Right atrium auricular region (tissue), 2 donors: ENCODE data around the gene MAP2K5. TPM values are rescaled to one million over a fixed set of nuclear protein-coding genes. Genes with fewer than 3 reads are reported as not detected.

ENCODE experiments used
- DNase-seq: peaks from one replicate; pipeline ENCODE4 v3.0.0-alpha.2; 2019; ENCODE audit warnings: low spot score
- H3K27ac ChIP-seq, 2 donors: fragments of 200-600 bp; sonication (generic); 1 replicate in 1 of 2; 2 replicates in 1 of 2; pipeline ENCODE4 v1.5.1; 2016 to 2019
- H3K27me3 ChIP-seq, 2 donors: fragments of 200-600 bp; sonication (generic); one replicate each; pipeline versions ENCODE4 v1.5.1 to v1.6.0; 2017 to 2019
- H3K36me3 ChIP-seq: fragments of 200-600 bp; sonication (generic); one replicate; pipeline ENCODE4 v1.5.1; 2016
- H3K4me1 ChIP-seq, 2 donors: fragments of 200-600 bp; sonication (generic); one replicate each; pipeline versions ENCODE4 v1.5.1 to v1.6.0; 2017 to 2019
- H3K4me3 ChIP-seq, 2 donors: fragments of 200-600 bp; sonication (generic); 1 replicate in 1 of 2; 2 replicates in 1 of 2; pipeline ENCODE4 v1.5.1; 2017 to 2019; ENCODE audit warnings: mild to moderate bottlenecking in 1 of 2, moderate library complexity in 1 of 2
- H3K9me3 ChIP-seq, 2 donors: fragments of 200-600 bp; sonication (generic); one replicate each; pipeline ENCODE4 v1.5.1; 2019
- CTCF ChIP-seq, 2 donors: fragments of 200-600 bp; sonication (generic); IDR thresholded peaks; one replicate each; pipeline ENCODE4 v1.5.1; 2019; ENCODE audit warnings: antibody characterized with exemption in 2 of 2
- total RNA-seq, 2 donors: library from RNA; depleted of rRNA; stranded (reverse); fragments of >200 nt; gene quantifications; one replicate each; pipeline ENCODE4 v1.1.0, GENCODE V29; 2016

Gene MAP2K5
- total RNA-seq, 2 donors from 2014 or later: 5.8 to 6.7 TPM

- no peak for DNase-seq
- TF ChIP-seq CTCF (IDR thresholded peaks at IDR 0.05): no peak
These were observed 266.3 kb downstream of the MAP2K5 start for GRCh38 chr15:67808821-67809220.

GRCh38 chr15:67809441-67809840 lies 266.9 kb downstream of the MAP2K5 start:
- Histone ChIP-seq H3K36me3 (no peaks in the 10 kb centered on the region), H3K27me3 (no peaks in the 10 kb centered on the region), H3K4me3 (no peak overlapping the region), H3K9me3 (no peaks in the 10 kb centered on the region), H3K4me1 (peaks cover 0 to under 1% of the 10 kb centered on the region in 2 donors), H3K27ac (no peak overlapping the region)
- no peak for TF ChIP-seq CTCF (IDR thresholded peaks at IDR 0.05)
- no peak for DNase-seq

More at GRCh38 chr15:67808821-67809220, 266.3 kb downstream of the MAP2K5 start:
- no peaks in the 10 kb centered on the region for H3K27me3 ChIP-seq
- peaks cover 0 to 4% of the 10 kb centered on the region in 2 donors for H3K4me1 ChIP-seq
- no peak overlapping the region for H3K4me3 ChIP-seq
- H3K36me3 ChIP-seq: no peaks in the 10 kb centered on the region
- H3K9me3 ChIP-seq: no peaks in the 10 kb centered on the region
- no peak overlapping the region for H3K27ac ChIP-seq

GRCh38 chr15:67809866-67810265 lies 267.4 kb downstream of the MAP2K5 start:
- no peaks in the 10 kb centered on the region for H3K9me3 ChIP-seq
- no peak for TF ChIP-seq CTCF (IDR thresholded peaks at IDR 0.05)
- H3K27me3 ChIP-seq: no peaks in the 10 kb centered on the region
- H3K27ac ChIP-seq: no peak overlapping the region
- no peaks in the 10 kb centered on the region for H3K4me1 ChIP-seq
- DNase-seq: no peak
- no peaks in the 10 kb centered on the region for H3K36me3 ChIP-seq
- no peak overlapping the region for H3K4me3 ChIP-seq

GRCh38 chr15:67812241-67812644 lies 269.7 kb downstream of the MAP2K5 start:
- H3K4me1 ChIP-seq: no peaks in the 10 kb centered on the region

GRCh38 chr15:67813104-67813634 lies 270.7 kb downstream of the MAP2K5 start:
- no peak for DNase-seq
- H3K4me3 ChIP-seq: no peak overlapping the region
- H3K27ac ChIP-seq: no peak overlapping the region
- H3K27me3 ChIP-seq: no peaks in the 10 kb centered on the region
- no peaks in the 10 kb centered on the region for H3K4me1 ChIP-seq
- no peak for TF ChIP-seq CTCF (IDR thresholded peaks at IDR 0.05)
- peaks cover 0 to 16% of the 10 kb centered on the region in 2 donors for H3K9me3 ChIP-seq
- H3K36me3 ChIP-seq: no peaks in the 10 kb centered on the region

More at GRCh38 chr15:67812241-67812644, 269.7 kb downstream of the MAP2K5 start:
- no peak for TF ChIP-seq CTCF (IDR thresholded peaks at IDR 0.05)
- Histone ChIP-seq H3K27me3 (no peaks in the 10 kb centered on the region), H3K36me3 (no peaks in the 10 kb centered on the region), H3K9me3 (peaks cover 0 to 16% of the 10 kb centered on the region in 2 donors), H3K4me3 (no peak overlapping the region), H3K27ac (no peak overlapping the region)
- DNase-seq: no peak

- Histone ChIP-seq H3K4me3 (no peak overlapping the region), H3K9me3 (peaks cover 0 to 16% of the 10 kb centered on the region in 2 donors), H3K36me3 (no peaks in the 10 kb centered on the region), H3K4me1 (peaks cover 0 to 2% of the 10 kb centered on the region in 2 donors), H3K27me3 (peaks cover 8 to 13% of the 10 kb centered on the region in 2 donors), H3K27ac (no peak overlapping the region)
- no peak for TF ChIP-seq CTCF (IDR thresholded peaks at IDR 0.05)
- DNase-seq: no peak
These were observed 272.6 kb downstream of the MAP2K5 start for GRCh38 chr15:67815036-67815592.
